PFSK-1 (cell line): ENCODE measurements around the gene OAT.

Source experiments
- FOXP2 ChIP-seq: optimal IDR thresholded peaks from 2 replicates; pipeline ENCODE3; 2011; ENCODE audit warnings: borderline replicate concordance, control low read depth, inconsistent platforms; ENCODE audit not compliant: insufficient read depth; ENCODE audit errors: extremely low read length, extremely low read depth
- POLR2AphosphoS5 ChIP-seq: IDR thresholded peaks from 2 replicates; pipeline ENCODE4 v1.6.1; 2012; ENCODE audit warnings: low read depth, mild to moderate bottlenecking, control low read depth, low read length, moderate library complexity
- SIN3A ChIP-seq: IDR thresholded peaks from 2 replicates; pipeline ENCODE4 v1.6.1; 2012; ENCODE audit warnings: mild to moderate bottlenecking, low read length, moderate library complexity, borderline replicate concordance; ENCODE audit not compliant: insufficient read depth
- TAF1 ChIP-seq: IDR thresholded peaks from 2 replicates; pipeline ENCODE4 v1.6.1; 2012; ENCODE audit warnings: low read length, control low read depth, borderline replicate concordance; ENCODE audit not compliant: insufficient read depth
- TF ChIP-seq, protein P1 (sequence below), 2 experiments: IDR thresholded peaks; 2 replicates each; pipeline versions ENCODE4 v1.6.1 to v1.8.0; 2011 to 2012; ENCODE audit warnings: low read depth in 2 of 2, low read length in 2 of 2, control low read depth in 1 of 2, inconsistent platforms in 1 of 2, mild to moderate bottlenecking in 1 of 2, moderate library complexity in 1 of 2; ENCODE audit not compliant: insufficient read depth in 1 of 2

OAT gene

DNA sequence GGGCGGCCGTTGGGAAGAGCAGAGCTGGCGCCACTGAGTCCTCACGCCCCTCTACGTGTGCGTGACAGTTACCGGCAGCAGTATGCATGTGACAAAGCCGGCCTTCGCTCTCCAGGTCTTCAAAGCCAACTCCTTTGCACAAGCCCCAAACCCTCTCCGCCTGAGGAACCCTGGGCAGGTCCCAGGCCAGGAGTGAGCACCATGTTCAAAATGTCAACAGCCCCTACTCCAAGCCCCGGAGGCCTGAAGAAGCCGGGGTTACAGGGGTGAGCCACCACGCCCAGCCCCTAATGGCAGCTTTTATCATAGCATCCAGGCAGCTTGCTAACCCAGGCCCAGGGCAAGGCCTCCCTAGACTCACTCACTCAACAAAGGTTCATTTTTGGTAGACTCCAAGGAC lies 70.8 kb downstream of the OAT start:
- TF ChIP-seq TAF1 = no peak
- TF ChIP-seq FOXP2 = no peak
- TF ChIP-seq POLR2AphosphoS5 = no peak
- TF ChIP-seq, protein P1, sequence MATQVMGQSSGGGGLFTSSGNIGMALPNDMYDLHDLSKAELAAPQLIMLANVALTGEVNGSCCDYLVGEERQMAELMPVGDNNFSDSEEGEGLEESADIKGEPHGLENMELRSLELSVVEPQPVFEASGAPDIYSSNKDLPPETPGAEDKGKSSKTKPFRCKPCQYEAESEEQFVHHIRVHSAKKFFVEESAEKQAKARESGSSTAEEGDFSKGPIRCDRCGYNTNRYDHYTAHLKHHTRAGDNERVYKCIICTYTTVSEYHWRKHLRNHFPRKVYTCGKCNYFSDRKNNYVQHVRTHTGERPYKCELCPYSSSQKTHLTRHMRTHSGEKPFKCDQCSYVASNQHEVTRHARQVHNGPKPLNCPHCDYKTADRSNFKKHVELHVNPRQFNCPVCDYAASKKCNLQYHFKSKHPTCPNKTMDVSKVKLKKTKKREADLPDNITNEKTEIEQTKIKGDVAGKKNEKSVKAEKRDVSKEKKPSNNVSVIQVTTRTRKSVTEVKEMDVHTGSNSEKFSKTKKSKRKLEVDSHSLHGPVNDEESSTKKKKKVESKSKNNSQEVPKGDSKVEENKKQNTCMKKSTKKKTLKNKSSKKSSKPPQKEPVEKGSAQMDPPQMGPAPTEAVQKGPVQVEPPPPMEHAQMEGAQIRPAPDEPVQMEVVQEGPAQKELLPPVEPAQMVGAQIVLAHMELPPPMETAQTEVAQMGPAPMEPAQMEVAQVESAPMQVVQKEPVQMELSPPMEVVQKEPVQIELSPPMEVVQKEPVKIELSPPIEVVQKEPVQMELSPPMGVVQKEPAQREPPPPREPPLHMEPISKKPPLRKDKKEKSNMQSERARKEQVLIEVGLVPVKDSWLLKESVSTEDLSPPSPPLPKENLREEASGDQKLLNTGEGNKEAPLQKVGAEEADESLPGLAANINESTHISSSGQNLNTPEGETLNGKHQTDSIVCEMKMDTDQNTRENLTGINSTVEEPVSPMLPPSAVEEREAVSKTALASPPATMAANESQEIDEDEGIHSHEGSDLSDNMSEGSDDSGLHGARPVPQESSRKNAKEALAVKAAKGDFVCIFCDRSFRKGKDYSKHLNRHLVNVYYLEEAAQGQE (IDR thresholded peaks at IDR 0.05; ENCODE audit: insufficient read depth in 1 of 2, low read depth in 2 of 2, low read length in 2 of 2) = no peak
- TF ChIP-seq SIN3A = no peak
